Chondrocyte (in vitro differentiated cells): ENCODE measurements around the gene BTBD16. TPM values are rescaled to one million over a fixed set of nuclear protein-coding genes. Genes with fewer than 3 reads are reported as not detected.

ENCODE experiments used
- DNase-seq: peaks from one replicate; pipeline ENCODE4 v3.0.0; 2021; ENCODE audit warnings: mixed read lengths, low spot score
- H3K27ac Mint-ChIP-seq: one replicate; pipeline ENCODE4 v1.8.0; 2021; ENCODE audit warnings: mild to moderate bottlenecking, moderate library complexity, mixed read lengths; ENCODE audit not compliant: unreplicated experiment
- H3K27me3 Mint-ChIP-seq: 2 replicates; pipeline ENCODE4 v1.8.0; 2021; ENCODE audit warnings: low read depth, mixed read lengths
- H3K36me3 Mint-ChIP-seq: 2 replicates; pipeline ENCODE4 v1.8.0; 2021; ENCODE audit warnings: low read depth, mixed read lengths
- H3K4me1 Mint-ChIP-seq: 2 replicates; pipeline ENCODE4 v1.8.0; 2021; ENCODE audit warnings: low read depth, mild to moderate bottlenecking, mixed read lengths
- H3K4me3 Mint-ChIP-seq: one replicate; pipeline ENCODE4 v1.8.0; 2021; ENCODE audit warnings: mild to moderate bottlenecking, moderate library complexity, mixed read lengths; ENCODE audit not compliant: unreplicated experiment
- H3K9me3 Mint-ChIP-seq: 2 replicates; pipeline ENCODE4 v1.8.0; 2021; ENCODE audit warnings: low read depth, mixed read lengths
- total RNA-seq: library from RNA; stranded (reverse); gene quantifications from 3 replicates; pipeline ENCODE4 v1.2.1, GENCODE V29; 2021
- TF ChIP-seq, protein P1 (sequence below): fragments of 200-600 bp; sonication (generic); IDR thresholded peaks from 2 replicates; pipeline ENCODE4 v1.5.0; 2021; ENCODE audit warnings: antibody characterized with exemption, mild to moderate bottlenecking, moderate library complexity

Gene BTBD16
- total RNA-seq, 1 donor from 2014 or later = 0.10 TPM

DNA sequence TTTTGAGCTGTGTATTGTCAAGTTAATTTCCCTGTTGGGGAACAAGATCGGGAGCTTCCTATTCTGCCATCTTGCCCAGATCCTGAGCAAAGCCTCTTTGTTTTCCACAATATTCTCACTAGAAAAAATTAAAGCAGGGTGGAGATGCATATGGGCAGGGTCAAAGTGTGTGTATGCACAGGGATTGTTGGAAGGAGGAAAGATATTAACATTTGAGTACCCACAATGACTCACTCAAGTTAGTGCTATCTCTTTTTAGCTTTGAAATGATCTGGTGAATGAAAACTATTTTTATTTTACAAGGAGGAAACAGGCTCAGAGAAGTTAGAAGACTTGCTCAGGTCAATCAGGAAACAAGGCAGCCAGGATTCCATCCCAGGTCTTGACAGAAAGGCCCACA is 6.7 kb upstream of the BTBD16 start:
- H3K4me1 Mint-ChIP-seq = peaks cover 35% of the 10 kb centered on the region
- H3K4me3 Mint-ChIP-seq = peak overlapping the region; percentile 7
- H3K27me3 Mint-ChIP-seq = no peaks in the 10 kb centered on the region
- H3K36me3 Mint-ChIP-seq = peaks cover 25% of the 10 kb centered on the region
- H3K9me3 Mint-ChIP-seq = peaks cover 15% of the 10 kb centered on the region
- TF ChIP-seq, protein P1, sequence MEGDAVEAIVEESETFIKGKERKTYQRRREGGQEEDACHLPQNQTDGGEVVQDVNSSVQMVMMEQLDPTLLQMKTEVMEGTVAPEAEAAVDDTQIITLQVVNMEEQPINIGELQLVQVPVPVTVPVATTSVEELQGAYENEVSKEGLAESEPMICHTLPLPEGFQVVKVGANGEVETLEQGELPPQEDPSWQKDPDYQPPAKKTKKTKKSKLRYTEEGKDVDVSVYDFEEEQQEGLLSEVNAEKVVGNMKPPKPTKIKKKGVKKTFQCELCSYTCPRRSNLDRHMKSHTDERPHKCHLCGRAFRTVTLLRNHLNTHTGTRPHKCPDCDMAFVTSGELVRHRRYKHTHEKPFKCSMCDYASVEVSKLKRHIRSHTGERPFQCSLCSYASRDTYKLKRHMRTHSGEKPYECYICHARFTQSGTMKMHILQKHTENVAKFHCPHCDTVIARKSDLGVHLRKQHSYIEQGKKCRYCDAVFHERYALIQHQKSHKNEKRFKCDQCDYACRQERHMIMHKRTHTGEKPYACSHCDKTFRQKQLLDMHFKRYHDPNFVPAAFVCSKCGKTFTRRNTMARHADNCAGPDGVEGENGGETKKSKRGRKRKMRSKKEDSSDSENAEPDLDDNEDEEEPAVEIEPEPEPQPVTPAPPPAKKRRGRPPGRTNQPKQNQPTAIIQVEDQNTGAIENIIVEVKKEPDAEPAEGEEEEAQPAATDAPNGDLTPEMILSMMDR = no peak
- H3K27ac Mint-ChIP-seq = peak overlapping the region; percentile 88
- DNase-seq = no peak

DNA sequence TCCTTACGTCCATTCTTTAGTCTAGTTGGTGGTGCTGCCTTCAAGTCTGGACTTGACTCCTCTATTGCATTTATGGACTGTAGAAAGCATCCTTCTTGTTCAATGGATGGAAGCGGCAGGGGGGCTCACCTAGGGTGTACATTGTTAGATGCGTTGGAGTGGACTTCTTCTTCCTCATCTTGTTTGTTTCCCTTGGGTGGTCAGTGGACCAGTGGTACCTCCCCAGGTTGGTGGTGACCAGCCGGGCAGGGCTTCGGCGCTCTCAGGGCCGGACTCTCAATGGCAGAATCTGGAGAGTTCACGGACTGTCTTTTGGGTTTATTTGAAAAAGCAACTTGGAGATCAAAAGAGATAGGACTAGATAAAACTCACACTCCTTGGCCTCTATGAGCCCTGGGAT is 6.2 kb upstream of the BTBD16 start:
- no peaks in the 10 kb centered on the region for H3K27me3 Mint-ChIP-seq
- peaks cover 35% of the 10 kb centered on the region for H3K4me1 Mint-ChIP-seq
- TF ChIP-seq, protein P1 = no peak
- H3K4me3 Mint-ChIP-seq = no peak overlapping the region
- peaks cover 27% of the 10 kb centered on the region for H3K36me3 Mint-ChIP-seq
- H3K27ac Mint-ChIP-seq = peak overlapping the region; percentile 88
- DNase-seq = no peak
- H3K9me3 Mint-ChIP-seq = peaks cover 15% of the 10 kb centered on the region

DNA sequence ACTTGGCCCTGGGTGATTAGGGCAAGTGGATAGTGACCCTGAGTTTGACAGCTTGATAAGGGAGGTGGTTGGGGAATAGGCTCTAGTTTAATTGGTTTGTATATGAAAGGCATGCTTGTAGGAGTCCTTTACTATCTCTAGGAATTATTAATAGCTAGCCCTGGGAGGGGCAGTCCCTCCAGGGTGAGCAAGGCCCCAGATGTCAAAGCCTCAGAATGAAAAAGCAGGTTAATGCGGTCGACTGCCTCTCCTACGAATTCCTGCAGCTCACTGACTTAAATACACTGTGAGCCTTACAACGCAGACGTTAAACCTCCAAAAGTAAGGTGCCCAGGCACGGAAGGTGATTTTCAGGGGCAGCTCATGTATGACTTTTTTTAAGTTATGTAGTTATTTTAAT is 5.2 kb upstream of the BTBD16 start:
- H3K27me3 Mint-ChIP-seq = no peaks in the 10 kb centered on the region
- TF ChIP-seq, protein P1 = no peak
- H3K4me3 Mint-ChIP-seq = no peak overlapping the region
- H3K9me3 Mint-ChIP-seq = peaks cover 15% of the 10 kb centered on the region
- peaks cover 35% of the 10 kb centered on the region for H3K4me1 Mint-ChIP-seq
- H3K36me3 Mint-ChIP-seq = peaks cover 23% of the 10 kb centered on the region
- H3K27ac Mint-ChIP-seq = peak overlapping the region; percentile 63
- no peak for DNase-seq

DNA sequence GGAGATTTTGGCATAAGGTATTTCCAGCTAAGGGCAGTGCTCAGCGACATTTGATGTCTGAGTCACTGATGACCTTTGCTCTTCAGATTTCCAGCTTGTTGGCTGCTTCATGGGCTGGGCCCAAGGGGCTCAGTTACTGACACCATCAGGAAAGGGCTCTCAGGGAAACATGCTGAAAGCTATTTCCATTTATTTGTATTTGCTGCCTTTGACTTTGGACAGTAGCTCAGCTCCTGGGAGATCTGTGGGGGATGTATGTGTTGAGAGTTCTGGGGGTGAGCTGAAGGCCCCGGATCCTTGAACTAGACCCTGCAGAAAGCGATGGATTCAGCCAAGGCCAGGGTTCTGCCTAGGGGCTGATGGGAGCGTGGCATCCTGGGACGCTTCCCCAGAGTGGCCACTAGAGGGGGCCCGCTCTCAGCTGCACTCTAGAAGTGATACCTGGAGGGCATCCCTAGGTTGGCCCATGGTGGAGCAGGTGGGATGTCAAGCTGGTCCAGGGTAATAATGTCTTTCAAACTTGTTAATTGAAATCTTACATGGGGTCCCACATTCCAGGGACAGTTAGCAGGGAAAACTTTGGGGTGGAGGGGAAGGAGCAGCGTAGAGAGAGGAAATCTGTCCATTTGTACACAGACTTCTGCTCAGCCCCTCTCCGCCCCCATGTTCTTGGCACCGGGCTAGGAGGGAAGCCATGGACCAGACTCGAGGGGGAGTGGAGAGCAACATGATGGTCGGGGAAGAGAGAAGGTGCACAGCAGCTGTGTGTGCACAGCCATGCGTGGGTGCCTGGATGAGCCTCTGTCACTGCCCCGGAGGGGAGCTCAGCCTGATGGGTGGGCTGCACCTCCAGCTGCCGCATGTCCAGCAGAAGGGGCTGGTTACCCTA is 3.0 kb upstream of the BTBD16 start:
- peaks cover 14% of the 10 kb centered on the region for H3K36me3 Mint-ChIP-seq

DNA sequence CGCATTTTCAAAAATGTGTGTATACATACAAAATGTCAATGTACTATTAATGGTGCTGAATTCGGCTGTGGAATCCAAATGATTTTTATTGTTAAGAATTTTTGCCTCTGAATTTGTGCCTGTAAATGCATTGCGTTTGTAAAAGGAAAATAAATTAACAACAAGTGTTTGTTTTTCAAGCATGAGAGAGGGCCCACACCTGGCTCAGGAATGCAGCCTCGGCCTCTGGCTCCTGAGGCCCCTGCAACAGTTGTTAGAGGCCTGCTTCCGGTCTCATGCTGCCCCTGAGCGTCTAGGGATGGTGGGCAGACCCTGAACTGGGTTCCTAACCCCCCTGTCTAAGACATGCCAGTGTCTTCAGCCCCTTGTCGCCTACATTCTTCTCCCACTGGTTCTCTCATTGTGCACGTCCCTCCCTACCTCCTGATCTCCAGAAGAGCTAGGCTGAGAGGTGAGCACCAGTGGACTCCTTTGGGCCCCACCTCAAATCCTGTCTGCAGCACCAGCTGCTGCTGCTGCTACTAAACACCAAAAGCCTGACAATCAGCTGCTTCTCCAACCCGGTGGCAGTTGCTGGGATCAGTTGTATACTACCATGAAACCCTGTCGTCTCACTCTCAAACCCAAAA is 1.9 kb upstream of the BTBD16 start:
- peaks cover 22% of the 10 kb centered on the region for H3K4me1 Mint-ChIP-seq
- no peak overlapping the region for H3K4me3 Mint-ChIP-seq
- no peak overlapping the region for H3K27ac Mint-ChIP-seq
- TF ChIP-seq, protein P1 = no peak
- H3K9me3 Mint-ChIP-seq = no peaks in the 10 kb centered on the region
- peaks cover 10% of the 10 kb centered on the region for H3K36me3 Mint-ChIP-seq
- no peak for DNase-seq
- no peaks in the 10 kb centered on the region for H3K27me3 Mint-ChIP-seq

More for the DNA sequence above, 3.0 kb upstream of the BTBD16 start:
- TF ChIP-seq, protein P1 = peak; percentile 91
- H3K27me3 Mint-ChIP-seq = no peaks in the 10 kb centered on the region
- H3K27ac Mint-ChIP-seq = no peak overlapping the region
- no peak overlapping the region for H3K4me3 Mint-ChIP-seq
- H3K9me3 Mint-ChIP-seq = peaks cover 8% of the 10 kb centered on the region
- no peak for DNase-seq
- H3K4me1 Mint-ChIP-seq = peaks cover 33% of the 10 kb centered on the region
